K562 (cell line): ENCODE data around the gene TMEM164. TPM values are rescaled to one million over a fixed set of nuclear protein-coding genes. Genes with fewer than 3 reads are reported as not detected.
A peak's percentile ranks its signal among the peaks of the same experiment; 100 is the strongest.

Experiments used
- ATAC-seq: fragments of 200-7000 bp; cut with Tn5 transposase; 3 replicates; pipeline ENCODE4 v1.9.1; 2020; ENCODE audit warnings: moderate library complexity
- BruUV-seq: library from RNA; stranded (reverse); fragments of 400-500 nt; replicated peaks from 2 replicates; lab custom pipeline; 2021; lab: Mats Ljungman, UMichigan
- CTCF ChIA-PET: fragments of 300-600 bp; formaldehyde crosslinking; extraction: SDS; loops from one replicate; lab custom pipeline; 2021; ENCODE audit warnings: low intra/inter-chr PET ratio; lab: Yijun Ruan, JAX
- POLR2A ChIA-PET: fragments of 300-600, 350-650 bp; sonication (Branson Sonifier 250); formaldehyde crosslinking; extraction: SDS; loops from one replicate; lab custom pipeline; 2021; ENCODE audit warnings: antibody characterized with exemption, inconsistent platforms; lab: Yijun Ruan, JAX
- DNase-seq, 4 experiments: peaks; one replicate each; pipeline versions ENCODE4 v3.0.0 to v3.0.0-alpha.2; 2011 to 2018; ENCODE audit warnings: low spot score in 3 of 4, mixed read lengths in 3 of 4; ENCODE audit errors: extremely low read depth in 1 of 4
- FAIRE-seq: peaks from 2 replicates; lab custom pipeline; 2011; peaks lifted over from hg19 to GRCh38; lab: Jason Lieb, UNC
- H2AFZ ChIP-seq: 2 replicates; pipeline ENCODE4 v1.6.0; 2011; ENCODE audit warnings: low read depth, low read length, control low read depth, inconsistent platforms
- H3K27ac ChIP-seq: fragments of 200-600 bp; 3 replicates; pipeline ENCODE4 v1.8.0; 2011; ENCODE audit warnings: low read depth, mild to moderate bottlenecking, control low read depth, inconsistent platforms, low read length, moderate library complexity, mixed read lengths; ENCODE audit errors: extremely low read depth
- H3K27me3 ChIP-seq, 2 experiments: fragments of 300-600 bp in 1 of 2; 2 replicates in 1 of 2; 3 replicates in 1 of 2; pipeline versions ENCODE4 v1.6.0 to v1.8.0; 2011; ENCODE audit warnings: inconsistent platforms in 2 of 2, low read length in 2 of 2, mild to moderate bottlenecking in 1 of 2, mixed read lengths in 1 of 2, moderate library complexity in 1 of 2; ENCODE audit not compliant: control insufficient read depth in 2 of 2, insufficient read depth in 2 of 2
- H3K36me3 ChIP-seq: fragments of 300-600 bp; 3 replicates; pipeline ENCODE4 v1.8.0; 2011; ENCODE audit warnings: mild to moderate bottlenecking, low read length, inconsistent platforms; ENCODE audit not compliant: control insufficient read depth, insufficient read depth
- H3K4me1 ChIP-seq, 2 experiments: fragments of 200-600 bp in 1 of 2; replicated peaks in 1 of 2; 2 replicates in 1 of 2; 3 replicates in 1 of 2; pipeline versions ENCODE4 v1.5.1 to v1.8.0; 2011; ENCODE audit warnings: inconsistent platforms in 2 of 2, low read length in 2 of 2, mild to moderate bottlenecking in 1 of 2, mixed read lengths in 1 of 2, moderate library complexity in 1 of 2; ENCODE audit not compliant: control insufficient read depth in 2 of 2, insufficient read depth in 2 of 2
- H3K4me2 ChIP-seq: 2 replicates; pipeline ENCODE4 v1.6.1; 2011; ENCODE audit warnings: low read length, control low read depth, inconsistent platforms, mixed read lengths; ENCODE audit not compliant: insufficient read depth
- H3K4me3 ChIP-seq: fragments of 200-600 bp; sonication (generic), shearing (Covaris generic); 2 replicates; pipeline ENCODE4 v1.5.1; 2016; ENCODE audit warnings: control low read depth, inconsistent platforms
- H3K79me2 ChIP-seq: fragments of 200-600 bp; 3 replicates; pipeline ENCODE4 v1.8.0; 2011; ENCODE audit warnings: low read length, inconsistent platforms; ENCODE audit not compliant: control insufficient read depth, insufficient read depth
- H3K9ac ChIP-seq, 2 experiments: 2 replicates each; pipeline versions ENCODE4 v1.6.0 to v1.6.1; 2011; ENCODE audit warnings: low read depth in 2 of 2, low read length in 2 of 2, control low read depth in 1 of 2, inconsistent platforms in 1 of 2, mild to moderate bottlenecking in 1 of 2, mixed read lengths in 1 of 2; ENCODE audit not compliant: insufficient read depth in 1 of 2
- H3K9me1 ChIP-seq: one replicate; pipeline ENCODE4 v1.6.0; 2011; ENCODE audit warnings: inconsistent platforms, mild to moderate bottlenecking, low read length, moderate library complexity; ENCODE audit not compliant: control insufficient read depth, insufficient read depth
- H3K9me3 ChIP-seq: replicated peaks from 2 replicates; pipeline ENCODE4 v1.5.1; 2011; ENCODE audit warnings: low read depth, low read length, inconsistent platforms; ENCODE audit not compliant: control insufficient read depth, insufficient read depth
- H4K20me1 ChIP-seq: replicated peaks from 2 replicates; pipeline ENCODE4 v1.6.1; 2011; ENCODE audit warnings: low read length, inconsistent platforms, mixed read lengths; ENCODE audit not compliant: control insufficient read depth, insufficient read depth
- BRD4 ChIP-seq: fragments of 200-600 bp; sonication (generic); IDR thresholded peaks from 2 replicates; pipeline ENCODE4 v1.6.1; 2017; ENCODE audit warnings: inconsistent platforms
- CHD7 ChIP-seq: fragments of 200-600 bp; sonication (generic); IDR thresholded peaks from one replicate; pipeline ENCODE4 v1.6.1; 2012; ENCODE audit warnings: mild to moderate bottlenecking, low read depth, low read length, inconsistent platforms
- XRCC5 ChIP-seq: fragments of 200-400 bp; formaldehyde crosslinking; IDR thresholded peaks from 2 replicates; pipeline ENCODE4 v1.6.1; 2017; ENCODE audit warnings: low read depth, mild to moderate bottlenecking, low read length
- ZHX1 ChIP-seq: fragments of 150-350 bp; conservative IDR thresholded peaks from 2 replicates; pipeline ENCODE4 v1.6.1; 2014; ENCODE audit warnings: low read length
- WGBS: fragments of 100-300 bp; shearing (Covaris generic); methylation state at CpG from one replicate; pipeline ENCODE4 v1.1.6; 2016; ENCODE audit warnings: low coverage, mixed read lengths; ENCODE audit not compliant: insufficient coverage; ENCODE audit errors: missing lambda C conversion rate; 5-methylcytosine and 5-hydroxymethylcytosine counted together
- in situ Hi-C: fragments of 300-500 bp; cut with MboI; formaldehyde crosslinking; loops from 4 replicates; pipeline ENCODE4 v1.15.0; 2018; ENCODE audit warnings: inconsistent platforms, mixed read lengths
- intact Hi-C: fragments of 100-400 bp; cut with micrococcal nuclease; formaldehyde crosslinking; loops from 2 replicates; pipeline ENCODE4 v1.14.2; 2022
- polyA plus RNA-seq, 8 experiments: library from polyadenylated mRNA; depleted of rRNA in 4 of 8; stranded (reverse) in 5 of 8; unstranded in 3 of 8; fragments of >200 nt; fragmentation: Nextera tagmentation in 2 of 8; fragmentation: Illumina TruSeq in 1 of 8; extraction: Ambion mirVana in 2 of 8; extraction: Trizol in 1 of 8; gene quantifications; 2 replicates each; pipeline versions ENCODE4 v1.2.1 to v1.2.3, GENCODE V29; 2011 to 2014; ENCODE audit warnings: inconsistent platforms in 1 of 8, missing spikeins in 1 of 8
- total RNA-seq, 7 experiments: library from RNA; depleted of rRNA in 6 of 7; stranded (reverse); fragments of >200 nt in 6 of 7; fragmentation: Illumina TruSeq in 2 of 7; extraction: Trizol in 2 of 7; gene quantifications; 2 replicates each; pipeline versions ENCODE4 v1.2.1 to v1.2.3, GENCODE V29; 2011 to 2021; ENCODE audit warnings: low replicate concordance in 1 of 7

TMEM164 gene
- total and polyA plus RNA-seq, 9 of the 15 experiments (the other 6 are each of a cell fraction or from before 2014, with no cell fraction given), result 2.4 to 57.3 (median 23.1) TPM

- no peak for TF ChIP-seq ZHX1
These were observed 142.9 kb downstream of the TMEM164 start (continued) for GRCh38 chrX:110145854-110146253.

- WGBS, result 21% methylated on average over 2 of the region's 2 CpGs
- FAIRE-seq (peak; percentile 87), ATAC-seq (peak; percentile 91), DNase-seq (peak; percentile 63 to 68 (median 64))
- Histone ChIP-seq H3K36me3 (peaks cover 40% of the 10 kb centered on the region), H4K20me1 (no peaks in the 10 kb centered on the region), H3K79me2 (no peaks in the 10 kb centered on the region), H3K27ac (no peak overlapping the region), H3K9ac (no peak overlapping the region), H3K27me3 (no peaks in the 10 kb centered on the region), H3K4me1 (peaks cover 4 to 7% of the 10 kb centered on the region in 2 experiments; a peak in 3 of 5 replicates), H3K4me2 (no peak overlapping the region), H3K9me1 (peaks cover 3% of the 10 kb centered on the region), H3K4me3 (no peak overlapping the region), H3K9me3 (no peaks in the 10 kb centered on the region), H2AFZ (no peak overlapping the region)
- CTCF ChIA-PET, result interaction anchor here (0.7 to 2.2 kb wide), 7 partner anchors 14 to 434 kb away, joined by 3 to 10 read pairs (median 3); no protein-coding TSS in a partner anchor
- BruUV-seq, result no TSS peak
- intact Hi-C loops (loop anchor here (1.0 to 10.0 kb wide), 4 partner anchors 99 to 432 kb away; no protein-coding TSS in a partner anchor), in situ Hi-C loops (loop anchor here (5.0 to 10.0 kb wide), 2 partner anchors 242 to 419 kb away; no protein-coding TSS in a partner anchor)
- POLR2A ChIA-PET, result interaction anchor here (0.7 to 1.0 kb wide), 2 partner anchors 9 to 17 kb away, joined by 3 read pairs; no protein-coding TSS in a partner anchor
- TF ChIP-seq BRD4 (no peak), CHD7 (no peak), XRCC5 (0 out of 2 replicates have a peak, but pooled peaks have one; percentile 19)
These were observed 143.6 kb downstream of the TMEM164 start for GRCh38 chrX:110146521-110146920.
